B cell (primary cell): ENCODE results near the gene CAPZA2. TPM values are rescaled to one million over a fixed set of nuclear protein-coding genes. Genes with fewer than 3 reads are reported as not detected.
A peak's percentile ranks its signal among the peaks of the same experiment; 100 is the strongest.

Experiments
- ATAC-seq: fragments of 200-7000 bp; cut with Tn5 transposase; one replicate; pipeline ENCODE4 v1.10.0; 2021; ENCODE audit warnings: low read depth, mild to moderate bottlenecking, moderate number of reproducible peaks, moderate library complexity
- CTCF ChIA-PET: fragments of 350-600 bp; sonication (Branson Sonifier 250); formaldehyde crosslinking; loops from one replicate; lab custom pipeline; 2021; ENCODE audit warnings: antibody characterized with exemption, inconsistent platforms; lab: Charles Lee
- POLR2A ChIA-PET: fragments of 350-600 bp; sonication (Branson Sonifier 250); formaldehyde crosslinking; loops from one replicate; lab custom pipeline; 2021; ENCODE audit warnings: antibody characterized with exemption; lab: Charles Lee
- DNase-seq: peaks from one replicate; pipeline ENCODE4 v3.0.0; 2013
- H2AFZ ChIP-seq: 2 replicates; pipeline ENCODE4 v1.6.1; 2012; ENCODE audit warnings: mild to moderate bottlenecking, low read depth, low read length; ENCODE audit not compliant: insufficient read depth, poor library complexity, severe bottlenecking
- H3K27ac ChIP-seq, 2 donors: 1 replicate in 1 of 2; 2 replicates in 1 of 2; pipeline ENCODE4 v1.5.1; 2012 to 2013; ENCODE audit warnings: low read length in 2 of 2, mild to moderate bottlenecking in 2 of 2, moderate library complexity in 1 of 2
- H3K27me3 ChIP-seq, 4 experiments: fragments of 200-600 bp in 1 of 4; sonication (generic) in 1 of 4; replicated peaks in 1 of 4; 1 replicate in 2 of 4; 2 replicates in 2 of 4; pipeline versions ENCODE4 v1.6.1 to v1.7.0; 2013 to 2016; ENCODE audit warnings: low read length in 3 of 4, mild to moderate bottlenecking in 2 of 4, mixed read lengths in 1 of 4, moderate library complexity in 1 of 4; ENCODE audit not compliant: insufficient read depth in 4 of 4, control insufficient read depth in 3 of 4; ENCODE audit errors: control extremely low read depth in 1 of 4
- H3K36me3 ChIP-seq, 2 experiments: replicated peaks in 1 of 2; 1 replicate in 1 of 2; 2 replicates in 1 of 2; pipeline versions ENCODE4 v1.6.1 to v1.7.1; 2013; ENCODE audit warnings: low read length in 1 of 2; ENCODE audit not compliant: insufficient read depth in 2 of 2, control insufficient read depth in 1 of 2; ENCODE audit errors: control extremely low read depth in 1 of 2, extremely low read depth in 1 of 2
- H3K4me1 ChIP-seq, 2 donors: fragments of 200-600 bp in 1 of 2; sonication (generic) in 1 of 2; 1 replicate in 1 of 2; 2 replicates in 1 of 2; pipeline versions ENCODE4 v1.5.1 to v1.6.1; 2013 to 2017; ENCODE audit warnings: low read length in 2 of 2; ENCODE audit not compliant: control insufficient read depth in 2 of 2, insufficient read depth in 2 of 2
- H3K4me2 ChIP-seq: replicated peaks from 2 replicates; pipeline ENCODE3; 2012; ENCODE audit warnings: mild to moderate bottlenecking, low read depth, low read length; ENCODE audit not compliant: poor library complexity, severe bottlenecking
- H3K4me3 ChIP-seq, 5 experiments: fragments of 200-600 bp in 1 of 5; sonication (generic) in 1 of 5; 1 replicate in 3 of 5; 2 replicates in 2 of 5; pipeline versions ENCODE4 v1.5.1 to v1.7.0; 2011 to 2016; ENCODE audit warnings: low read length in 4 of 5, mild to moderate bottlenecking in 4 of 5, low read depth in 2 of 5, control low read depth in 1 of 5, moderate library complexity in 1 of 5; ENCODE audit not compliant: insufficient read depth in 1 of 5; ENCODE audit errors: control extremely low read depth in 1 of 5, extremely low read depth in 1 of 5
- H3K79me2 ChIP-seq: fragments of 200-600 bp; sonication (generic); one replicate; pipeline ENCODE4 v1.6.0; 2016; ENCODE audit warnings: low read length; ENCODE audit not compliant: control insufficient read depth, insufficient read depth
- H3K9ac ChIP-seq: fragments of 200-600 bp; sonication (generic); 2 replicates; pipeline ENCODE4 v1.6.1; 2017; ENCODE audit warnings: mild to moderate bottlenecking, low read length, moderate library complexity
- H3K9me3 ChIP-seq, 3 donors: one replicate each; pipeline versions ENCODE4 v1.6.1 to v1.7.1; 2013; ENCODE audit warnings: low read length in 2 of 3; ENCODE audit not compliant: control insufficient read depth in 2 of 3, insufficient read depth in 1 of 3; ENCODE audit errors: control extremely low read depth in 1 of 3
- H4K20me1 ChIP-seq: 2 replicates; pipeline ENCODE4 v1.6.0; 2012; ENCODE audit warnings: mild to moderate bottlenecking, low read length; ENCODE audit not compliant: insufficient read depth, control insufficient read depth, poor library complexity, severe bottlenecking
- H3K27ac Mint-ChIP-seq: one replicate; pipeline ENCODE4 v1.8.0; 2021; ENCODE audit warnings: mixed read lengths
- H3K27me3 Mint-ChIP-seq: one replicate; pipeline ENCODE4 v1.8.0; 2021; ENCODE audit warnings: mixed read lengths
- H3K4me1 Mint-ChIP-seq: one replicate; pipeline ENCODE4 v1.8.0; 2021; ENCODE audit warnings: mixed read lengths
- H3K4me3 Mint-ChIP-seq: one replicate; pipeline ENCODE4 v1.8.0; 2021; ENCODE audit warnings: mixed read lengths
- H3K9me3 Mint-ChIP-seq: one replicate; pipeline ENCODE4 v1.8.0; 2022; ENCODE audit warnings: mixed read lengths; ENCODE audit not compliant: insufficient read depth
- EZH2 ChIP-seq: IDR thresholded peaks from 2 replicates; pipeline ENCODE4 v1.6.1; 2012; ENCODE audit warnings: borderline replicate concordance, low read depth, mild to moderate bottlenecking, moderate library complexity, low read length; ENCODE audit not compliant: insufficient read depth, poor library complexity, severe bottlenecking
- WGBS: methylation state at CpG from one replicate; pipeline ENCODE4 v1.1.5; 2013; ENCODE audit warnings: missing lambda C conversion rate; ENCODE audit not compliant: insufficient coverage; 5-methylcytosine and 5-hydroxymethylcytosine counted together
- intact Hi-C: fragments of 100-400 bp; cut with micrococcal nuclease; formaldehyde crosslinking; loops from one replicate; pipeline ENCODE4 v1.10.0; 2022
- polyA plus RNA-seq: library from polyadenylated mRNA; depleted of rRNA; stranded (reverse); fragments of >200 nt; gene quantifications from 2 replicates; pipeline ENCODE4 v1.2.3, GENCODE V29; 2012
- total RNA-seq, 2 donors: library from RNA; stranded (reverse); fragments of 120-200 nt in 1 of 2; gene quantifications; 1 replicate in 1 of 2; 2 replicates in 1 of 2; pipeline versions ENCODE4 v1.2.3 to v1.2.4, GENCODE V29; 2013 to 2022
- TF ChIP-seq, protein P1 (sequence below): fragments of 200-600 bp; IDR thresholded peaks from one replicate; pipeline ENCODE4 v1.8.0; 2022; ENCODE audit warnings: antibody characterized with exemption, mild to moderate bottlenecking

The CAPZA2 gene
- total and polyA plus RNA-seq, 2 donors (not counting 1 experiment from before 2014, with no cell fraction given), result 15.0 to 79.0 TPM

DNA sequence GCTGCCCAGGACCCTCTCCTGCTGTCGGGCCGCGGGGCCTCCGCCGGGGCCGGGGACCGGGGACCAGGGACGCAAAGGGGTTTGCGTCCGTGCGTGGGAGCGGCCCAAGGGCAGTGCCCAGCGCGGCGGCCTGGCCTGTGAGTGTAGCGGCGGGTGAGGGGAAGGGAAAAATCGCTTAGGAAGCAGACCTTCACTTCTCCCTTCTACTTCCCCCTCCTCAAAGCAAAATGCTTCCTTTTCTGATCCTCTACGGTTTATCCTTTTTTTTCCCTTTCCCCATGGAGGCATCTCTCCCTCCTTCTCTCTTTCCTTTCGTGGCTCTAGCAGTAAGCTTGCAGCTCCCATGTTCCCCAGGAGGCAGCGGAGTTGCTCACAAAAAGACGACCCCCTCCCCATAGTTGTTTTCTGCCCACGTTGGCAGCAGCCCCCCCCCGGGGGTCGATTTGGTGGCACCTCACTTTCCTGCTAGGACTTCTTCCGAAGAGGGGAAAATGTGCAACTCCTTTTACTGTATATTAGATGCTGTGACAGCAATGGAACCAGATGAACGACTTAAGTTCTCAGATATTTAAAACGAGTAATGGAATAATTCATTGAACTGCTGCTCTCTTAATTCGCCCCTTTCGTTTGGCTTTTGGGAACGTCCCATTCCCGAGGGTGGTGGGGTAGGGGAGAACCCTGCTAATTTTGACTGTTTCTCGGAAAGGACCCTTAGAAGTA lies 724 bp downstream of the CAPZA2 start:
- peak overlapping the region; percentile 92 for H3K4me3 Mint-ChIP-seq
- peaks cover 15% of the 10 kb centered on the region for H3K27me3 Mint-ChIP-seq
- peak overlapping the region; percentile 95 for H3K4me2 ChIP-seq
- peak overlapping the region; percentile 97 for H3K9ac ChIP-seq
- intact Hi-C loops, result loop anchor here (1.0 to 2.0 kb wide), 4 partner anchors 90 to 1320 kb away; partner anchors contain the start of genes ST7 and TES
- peaks cover 67% of the 10 kb centered on the region for H3K79me2 ChIP-seq
- ATAC-seq (no peak), DNase-seq (no peak)
- peaks cover 19 to 22% of the 10 kb centered on the region in 2 donors for H3K4me1 ChIP-seq
- WGBS, result 0% methylated on average over 17 of the region's 33 CpGs
- no peaks in the 10 kb centered on the region for H3K9me3 Mint-ChIP-seq
- POLR2A ChIA-PET, result no interaction called here
- no peak for TF ChIP-seq EZH2
- TF ChIP-seq, protein P1, sequence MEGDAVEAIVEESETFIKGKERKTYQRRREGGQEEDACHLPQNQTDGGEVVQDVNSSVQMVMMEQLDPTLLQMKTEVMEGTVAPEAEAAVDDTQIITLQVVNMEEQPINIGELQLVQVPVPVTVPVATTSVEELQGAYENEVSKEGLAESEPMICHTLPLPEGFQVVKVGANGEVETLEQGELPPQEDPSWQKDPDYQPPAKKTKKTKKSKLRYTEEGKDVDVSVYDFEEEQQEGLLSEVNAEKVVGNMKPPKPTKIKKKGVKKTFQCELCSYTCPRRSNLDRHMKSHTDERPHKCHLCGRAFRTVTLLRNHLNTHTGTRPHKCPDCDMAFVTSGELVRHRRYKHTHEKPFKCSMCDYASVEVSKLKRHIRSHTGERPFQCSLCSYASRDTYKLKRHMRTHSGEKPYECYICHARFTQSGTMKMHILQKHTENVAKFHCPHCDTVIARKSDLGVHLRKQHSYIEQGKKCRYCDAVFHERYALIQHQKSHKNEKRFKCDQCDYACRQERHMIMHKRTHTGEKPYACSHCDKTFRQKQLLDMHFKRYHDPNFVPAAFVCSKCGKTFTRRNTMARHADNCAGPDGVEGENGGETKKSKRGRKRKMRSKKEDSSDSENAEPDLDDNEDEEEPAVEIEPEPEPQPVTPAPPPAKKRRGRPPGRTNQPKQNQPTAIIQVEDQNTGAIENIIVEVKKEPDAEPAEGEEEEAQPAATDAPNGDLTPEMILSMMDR, result no peak
- H3K4me3 ChIP-seq, result peak overlapping the region; percentile 63 to 93 (median 87)
- H3K27me3 ChIP-seq, result no peaks in the 10 kb centered on the region
- H3K27ac ChIP-seq, result peak overlapping the region; percentile 80 to 90
- H3K9me3 ChIP-seq, result no peaks in the 10 kb centered on the region
- H3K27ac Mint-ChIP-seq, result peak overlapping the region; percentile 92
- H4K20me1 ChIP-seq, result peaks cover 21% of the 10 kb centered on the region
- H2AFZ ChIP-seq, result peak overlapping the region; percentile 81
- peaks cover 0 to 3% of the 10 kb centered on the region in 2 experiments for H3K36me3 ChIP-seq
- CTCF ChIA-PET, result no interaction called here
- peaks cover 43% of the 10 kb centered on the region for H3K4me1 Mint-ChIP-seq
